GM18511 (cell line): ENCODE measurements around the gene BEND3.
A peak's percentile ranks its signal among the peaks of the same experiment; 100 is the strongest.
"Not testable (repeated sequence)": the region's sequence is repeated elsewhere in the genome, so short reads cannot be mapped to it uniquely, and the experiment has no call there.

Experiments
- ATAC-seq: cut with Tn5 transposase; IDR thresholded peaks from one replicate; pipeline ENCODE4 v1.9.1; 2021; ENCODE audit warnings: mild to moderate bottlenecking, moderate library complexity; ENCODE audit not compliant: unreplicated experiment

BEND3 gene

GRCh38 chr6:107121964-107122495, 6.7 kb upstream of the BEND3 start:
- ATAC-seq = no peak

DNA sequence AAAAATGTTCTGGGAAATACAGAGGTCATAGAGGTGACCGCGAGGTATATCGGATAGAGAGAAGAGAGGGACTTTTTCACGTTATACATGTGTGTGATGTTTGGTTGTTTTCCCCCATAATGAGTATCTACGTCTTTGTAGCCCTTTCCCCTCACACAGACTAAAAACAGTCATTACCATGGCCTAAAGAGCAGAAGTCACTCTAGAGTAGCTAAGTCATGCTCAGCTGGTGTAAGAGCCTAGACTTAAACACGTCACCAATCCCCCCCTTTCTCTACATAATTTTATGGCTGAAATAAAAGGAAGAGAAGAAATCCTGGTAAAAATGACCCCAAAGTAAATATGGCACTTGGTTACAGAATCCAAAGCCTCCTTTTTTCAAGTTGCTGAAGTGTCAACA, 6.0 kb upstream of the BEND3 start:
- ATAC-seq = no peak

DNA sequence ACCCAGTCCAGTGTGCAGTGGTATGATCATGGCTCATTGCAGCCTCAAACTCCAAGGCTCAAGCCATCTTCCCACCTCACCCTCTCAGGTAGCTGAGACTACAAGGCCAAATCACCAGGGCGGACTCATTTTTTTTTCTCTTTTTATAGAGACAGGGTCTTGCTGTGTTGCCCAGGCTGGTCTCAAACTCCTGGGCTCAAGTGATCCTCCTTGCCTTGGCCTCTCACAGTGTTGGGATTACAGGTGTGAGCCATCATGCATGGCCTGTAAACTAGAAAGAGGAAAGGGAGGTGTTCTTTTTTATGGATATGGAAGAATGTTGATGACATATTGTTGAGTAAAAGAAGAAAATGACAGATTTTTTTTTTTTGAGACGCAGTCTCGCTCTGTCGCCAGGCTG, 5.1 kb upstream of the BEND3 start:
- ATAC-seq = no peak

DNA sequence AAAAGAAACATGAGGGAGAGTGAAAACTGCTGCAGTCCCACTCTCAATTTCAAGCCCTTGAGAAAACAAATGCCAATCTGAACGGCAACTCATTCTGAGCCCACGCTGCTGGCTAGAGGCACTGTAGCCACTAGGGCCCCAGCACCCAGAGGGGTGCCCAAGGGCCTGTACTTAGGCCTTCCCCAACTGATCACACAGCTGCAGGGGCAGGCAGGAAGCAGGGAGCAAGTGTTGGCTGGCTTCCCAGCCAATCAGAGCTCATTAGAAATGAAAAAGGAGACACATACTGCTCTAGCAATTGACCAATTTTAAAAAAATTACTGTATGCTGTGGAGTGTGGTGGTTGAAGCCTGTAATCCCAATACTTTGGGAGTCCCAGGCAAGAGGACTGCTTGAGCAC, 3.7 kb upstream of the BEND3 start:
- ATAC-seq = no peak

DNA sequence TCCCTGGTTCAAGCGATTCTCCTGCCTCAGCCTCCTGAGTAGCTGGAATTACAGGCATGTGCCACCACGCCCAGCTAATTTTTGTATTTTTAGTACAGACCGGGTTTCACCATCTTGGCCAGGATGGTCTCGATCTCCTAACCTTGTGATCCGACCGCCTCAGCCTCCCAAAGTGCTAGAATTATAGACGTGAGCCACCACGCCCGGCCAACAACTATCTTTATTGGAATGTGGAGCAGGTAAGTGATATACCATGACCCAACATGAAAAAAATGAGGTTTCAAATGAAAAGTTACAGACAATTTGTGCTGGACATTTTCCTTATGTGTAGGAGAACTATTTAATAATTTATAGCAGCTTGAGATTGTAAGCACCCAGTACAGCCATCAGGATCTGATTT, 3.2 kb upstream of the BEND3 start:
- ATAC-seq = not testable (repeated sequence)

- ATAC-seq = no peak
Measured at GRCh38 chr6:107116931-107117330, 1.6 kb upstream of the BEND3 start.

DNA sequence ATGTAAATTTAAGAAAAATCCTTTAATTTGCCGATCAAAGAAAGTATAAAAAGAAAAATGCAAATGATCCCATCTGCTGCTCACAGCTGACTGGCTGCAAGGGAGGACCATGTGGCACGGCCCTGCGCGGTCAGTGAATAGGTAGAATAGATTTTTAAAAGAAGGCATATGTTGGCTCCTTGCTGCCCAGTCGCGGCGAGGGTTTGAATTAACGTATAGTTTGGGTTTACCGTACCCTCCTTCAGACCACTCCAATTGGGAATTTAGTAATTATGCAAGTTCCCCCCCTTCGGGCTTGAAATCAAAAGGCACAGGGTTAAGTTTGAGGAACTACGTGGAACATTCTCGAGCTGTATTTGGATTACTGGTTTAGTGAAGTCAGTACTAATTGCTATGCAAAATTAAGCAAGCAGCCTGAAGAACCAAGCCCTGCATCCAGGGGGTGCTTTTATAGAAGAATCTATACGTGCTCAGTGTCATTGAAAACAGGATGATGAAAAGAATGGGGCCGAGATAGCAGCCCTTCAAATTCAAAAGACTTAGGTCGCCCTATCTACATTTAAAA, 1.1 kb upstream of the BEND3 start:
- peak; percentile 25 for ATAC-seq

DNA sequence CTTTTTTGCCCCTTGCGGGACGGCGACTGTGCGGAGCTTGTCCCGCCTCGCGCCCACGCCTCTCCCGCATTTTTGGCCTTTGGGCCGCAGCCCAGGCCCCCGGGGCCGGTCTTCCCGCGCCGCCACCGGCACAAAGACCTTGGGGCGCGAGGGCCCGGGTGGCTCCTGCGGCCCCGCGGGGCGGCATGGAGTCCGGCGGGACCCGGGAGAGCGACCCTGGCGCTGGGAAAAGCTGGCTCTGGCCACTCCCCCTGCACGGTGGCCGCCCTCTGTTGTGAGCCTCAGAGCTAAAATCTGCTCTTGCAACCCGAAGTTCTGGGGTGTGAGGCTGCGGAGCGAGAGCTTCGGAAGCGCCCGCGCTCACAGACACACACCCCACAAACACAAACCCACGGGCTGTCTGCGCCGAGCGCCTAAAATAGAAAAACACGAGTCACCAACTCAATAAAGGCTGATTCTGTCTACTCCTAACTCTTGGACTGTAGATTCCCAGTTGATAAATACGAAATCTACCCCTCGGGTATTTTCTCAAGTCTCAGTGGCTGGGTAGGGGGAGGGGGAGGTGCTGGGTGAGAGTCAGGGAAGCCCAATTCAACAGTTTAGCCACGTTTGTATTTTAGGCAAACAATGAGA, 496 bp upstream of the BEND3 start:
- peak; percentile 31 for ATAC-seq

DNA sequence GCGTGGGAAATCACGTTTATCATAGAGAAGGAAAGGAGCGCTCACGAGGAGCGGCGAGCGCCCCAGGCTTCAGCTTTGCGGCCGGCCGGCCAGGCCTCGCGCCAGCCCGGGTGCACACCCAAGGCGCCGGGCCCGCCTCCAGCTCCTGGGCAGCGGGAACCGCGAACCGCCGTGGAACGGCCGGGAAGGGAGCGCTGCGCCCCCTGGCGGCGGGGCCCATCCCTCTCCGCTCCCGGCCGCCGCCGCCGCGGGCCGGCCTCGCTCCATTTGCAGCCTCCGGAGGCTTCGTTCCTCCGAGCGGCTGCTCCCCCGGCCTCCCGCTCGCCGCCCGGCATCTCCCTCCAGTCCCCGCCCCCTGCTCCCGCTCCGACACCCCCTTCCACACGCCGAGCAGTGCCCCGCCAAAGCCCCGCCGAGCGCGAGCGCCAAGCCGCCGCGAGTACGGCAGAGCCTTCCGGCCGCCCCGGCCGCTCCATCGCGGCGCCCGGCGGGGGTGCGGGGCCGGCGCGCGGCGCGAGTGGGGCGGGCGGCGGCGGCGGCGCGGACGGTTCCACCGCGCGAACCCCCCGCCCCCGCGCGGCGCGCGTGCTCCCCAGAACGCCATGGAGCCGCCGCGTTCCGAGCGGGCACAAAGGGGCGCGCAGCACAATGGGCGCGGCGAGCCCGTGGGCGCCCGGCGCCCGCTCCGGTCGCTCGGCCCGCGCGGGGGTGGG, 946 bp downstream of the BEND3 start:
- peak; percentile 68 for ATAC-seq

- no peak for ATAC-seq
Measured at GRCh38 chr6:107110200-107110599, 5.1 kb downstream of the BEND3 start.

DNA sequence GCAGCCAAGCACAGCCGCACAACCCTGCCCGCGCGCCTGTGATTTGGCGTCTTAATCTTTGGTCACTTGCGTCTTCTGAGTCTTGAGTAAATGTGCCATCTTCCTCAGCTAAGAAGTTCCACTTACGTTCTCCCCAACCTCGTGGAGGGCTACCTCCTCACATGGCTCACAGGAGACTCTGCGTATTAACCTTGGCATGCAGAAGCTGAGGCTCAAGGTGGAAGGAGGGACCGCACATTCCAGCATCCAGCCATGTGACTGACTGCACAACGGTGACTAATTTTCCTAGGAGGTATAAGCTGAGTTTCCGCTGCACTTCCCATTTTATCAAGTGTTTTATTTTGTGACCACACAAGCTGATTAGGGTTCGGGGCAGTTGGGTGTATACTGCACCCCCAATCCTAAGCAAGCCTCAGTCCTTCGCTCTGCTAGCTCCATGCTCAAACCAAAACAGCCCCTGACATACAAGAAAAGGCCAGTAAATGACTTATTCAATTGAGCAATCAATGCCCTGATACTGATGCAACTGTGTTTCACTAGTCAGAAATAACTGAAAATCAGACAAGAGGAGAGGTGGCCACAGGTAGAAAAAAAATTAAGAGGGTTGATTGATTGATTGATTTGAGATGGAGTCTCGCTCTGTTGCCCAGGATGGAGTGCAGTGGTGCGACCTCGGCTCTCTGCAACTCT, 7.0 kb downstream of the BEND3 start:
- no peak for ATAC-seq

DNA sequence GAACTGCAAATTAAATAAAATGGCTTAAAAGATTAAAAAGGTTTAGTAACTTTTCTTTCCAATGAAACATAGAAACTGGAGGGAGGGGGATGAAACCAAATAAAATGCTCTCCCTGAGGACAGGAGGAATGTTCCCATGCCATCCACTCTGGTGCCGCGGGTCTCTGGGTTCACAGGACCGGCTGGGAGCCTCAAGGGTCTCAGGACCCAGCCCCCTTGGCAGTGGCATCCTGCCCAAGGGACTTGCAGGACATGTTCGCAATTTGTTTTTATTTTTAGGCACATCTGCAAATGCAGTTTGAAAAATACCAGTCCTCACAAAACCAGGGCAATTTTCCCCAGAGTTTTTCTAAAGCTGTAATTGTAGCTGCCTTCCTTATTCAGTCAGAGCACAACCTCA, 7.5 kb downstream of the BEND3 start:
- ATAC-seq = no peak

DNA sequence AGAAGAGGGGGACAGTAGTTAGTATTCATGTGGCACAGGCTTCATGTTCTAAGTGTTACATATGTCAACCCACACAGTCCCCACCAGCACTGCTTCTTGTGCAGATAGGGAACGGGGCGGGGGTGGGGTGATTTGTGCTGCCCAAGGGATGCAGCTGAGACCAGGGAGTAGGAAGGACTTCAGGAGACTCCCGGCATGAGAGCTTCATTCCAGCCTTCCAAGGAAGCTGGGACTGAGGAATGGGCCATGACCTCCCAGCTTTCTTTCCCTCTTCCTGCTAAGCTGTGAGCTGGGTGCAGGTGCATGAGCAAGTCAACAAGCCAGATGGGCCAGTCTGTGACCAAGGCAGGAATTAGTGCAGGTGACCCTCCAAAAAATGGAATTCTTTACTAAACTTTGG, 9.2 kb downstream of the BEND3 start:
- no peak for ATAC-seq

- no peak for ATAC-seq
Measured at GRCh38 chr6:107105511-107106116, 9.7 kb downstream of the BEND3 start.

DNA sequence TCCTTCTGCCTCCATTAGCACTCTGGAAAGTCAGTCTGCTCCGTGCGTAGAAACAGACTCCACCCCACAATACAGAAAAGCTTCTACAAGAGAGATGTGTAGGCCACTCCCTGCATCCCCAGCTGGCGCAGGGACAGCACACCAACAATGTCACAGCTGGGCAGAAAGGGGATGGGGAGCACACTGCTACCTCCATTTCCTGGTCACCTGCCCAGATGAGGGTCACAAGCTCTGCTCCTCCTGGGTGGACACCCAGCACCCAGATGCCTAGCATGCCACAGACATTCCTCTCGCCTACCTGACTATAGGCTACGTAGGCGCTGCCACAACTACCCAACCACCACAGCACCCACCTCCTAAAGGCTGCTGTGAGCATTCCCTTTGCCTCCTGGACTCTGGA, 12.2 kb downstream of the BEND3 start:
- ATAC-seq = no peak

GRCh38 chr6:107102414-107102805, 12.9 kb downstream of the BEND3 start:
- ATAC-seq = no peak

GRCh38 chr6:107101686-107102413, 13.5 kb downstream of the BEND3 start:
- no peak for ATAC-seq

DNA sequence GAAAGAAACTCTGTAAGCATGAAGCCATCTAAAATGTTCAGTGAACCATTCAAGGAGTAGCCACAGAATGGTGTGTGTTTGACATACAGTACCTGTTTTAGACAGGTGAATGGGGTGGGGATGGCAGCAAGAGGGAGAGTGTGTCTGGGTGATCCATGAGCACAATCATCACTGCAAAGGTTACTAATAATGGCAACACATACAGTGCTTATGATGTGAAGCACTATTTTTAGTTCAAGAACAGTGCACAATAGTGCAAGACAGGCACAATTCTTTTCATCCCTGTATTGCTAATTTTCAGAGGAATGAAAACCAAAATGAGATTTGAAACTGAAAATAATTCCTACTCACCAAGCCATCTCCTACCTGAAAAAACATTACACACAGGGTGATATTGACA, 14.1 kb downstream of the BEND3 start:
- no peak for ATAC-seq

DNA sequence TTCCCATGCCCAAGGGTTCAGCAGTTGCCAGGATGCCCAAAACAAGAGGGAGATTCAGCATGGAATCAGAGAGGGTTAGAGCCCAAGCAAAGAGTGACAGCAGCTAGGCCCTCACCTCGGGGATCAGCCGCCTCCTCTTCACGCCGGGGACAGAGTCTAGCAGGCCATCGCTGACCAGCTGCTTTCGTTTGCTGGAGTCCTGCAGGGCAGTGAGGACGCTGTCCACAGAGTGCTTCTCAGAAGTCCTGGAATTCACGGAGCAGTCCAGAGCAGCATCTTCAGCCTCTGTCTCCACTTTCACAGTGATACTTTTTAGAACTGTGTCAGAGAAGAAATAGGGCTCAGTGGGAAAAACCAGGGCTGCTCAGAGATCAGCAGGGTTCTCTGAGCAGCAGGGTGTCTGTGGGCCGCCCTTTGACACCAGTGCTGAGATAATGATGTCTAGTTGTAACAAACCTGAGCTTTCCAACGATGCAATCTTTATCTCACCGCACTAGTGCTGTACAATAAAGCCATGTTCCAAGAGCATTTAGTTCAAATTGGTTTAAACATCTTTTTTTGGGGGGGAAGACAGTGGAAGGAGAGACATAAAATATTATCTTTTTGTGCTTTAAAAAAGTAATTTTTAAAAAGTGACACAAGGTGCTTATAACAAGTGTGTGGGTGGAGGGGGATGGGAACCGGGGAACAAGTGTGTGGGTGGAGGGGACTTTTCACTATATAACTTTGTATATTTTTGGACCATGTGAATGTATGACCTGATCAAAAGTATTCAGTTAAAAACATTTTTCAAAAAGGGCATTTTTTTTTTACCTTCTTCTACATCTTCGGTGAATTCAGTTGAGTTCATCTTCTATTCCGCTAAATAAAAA, 16.6 kb downstream of the BEND3 start:
- ATAC-seq = no peak

DNA sequence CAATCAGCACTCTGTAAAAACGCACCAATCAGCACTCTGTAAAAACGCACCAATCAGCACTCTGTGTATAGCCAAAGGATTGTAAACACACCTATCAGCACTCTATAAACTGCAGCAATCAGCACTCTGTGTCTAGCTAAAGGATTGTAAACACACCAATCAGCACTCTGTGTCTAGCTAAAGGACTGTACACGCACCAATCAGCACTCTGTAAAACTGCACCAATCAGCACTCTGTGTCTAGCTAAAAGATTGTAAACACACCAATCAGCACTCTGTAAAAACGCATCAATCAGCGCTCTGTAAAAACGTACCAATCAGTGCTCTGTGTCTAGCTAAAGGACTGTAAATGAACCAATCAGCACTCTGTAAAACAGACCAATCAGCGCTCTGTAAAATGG, 30.9 kb downstream of the BEND3 start:
- ATAC-seq = not testable (repeated sequence)
